ENCODE data around the gene PPBP.

DNA sequence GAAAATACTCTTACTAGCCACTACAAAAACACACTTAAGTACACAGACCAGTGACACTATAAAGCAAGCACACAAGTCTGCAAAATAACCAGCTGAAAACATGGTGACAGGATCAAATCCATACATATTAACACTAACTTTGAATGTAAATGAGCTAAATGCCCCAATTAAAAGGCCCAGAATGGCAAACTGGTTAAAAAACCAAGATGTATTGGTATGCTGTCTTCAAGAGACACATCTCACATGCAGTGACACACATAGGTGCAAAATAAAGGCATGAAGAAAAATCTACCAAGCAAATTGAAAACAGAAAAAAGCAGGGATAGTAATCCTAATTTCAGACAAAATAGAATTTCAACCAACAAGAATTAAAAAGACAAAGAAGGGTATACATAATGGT, 17.0 kb downstream of the PPBP start:
- no peak for TF ChIP-seq POLR2A (IDR thresholded peaks at IDR 0.05)
- TF ChIP-seq CTCF (IDR thresholded peaks at IDR 0.05), result no peak

All from lower leg skin (tissue), 3 donors.